ENCODE measurements around the gene PLCB1. TPM values are rescaled to one million over a fixed set of nuclear protein-coding genes. Genes with fewer than 3 reads are reported as not detected.

Gene PLCB1
- total and polyA plus RNA-seq, 2 donors (not counting 3 experiments of a cell fraction or from before 2014, with no cell fraction given), result 10.2 to 53.4 TPM

GRCh38 chr20:8094850-8095249 lies 37.2 kb upstream of the PLCB1 start:
- FAIRE-seq, result peak; percentile 69
- Histone ChIP-seq H3K27me3 (ENCODE audit: control insufficient read depth in 2 of 2, insufficient read depth in 2 of 2, low read length in 2 of 2) (no peaks in the 10 kb centered on the region), H3K9me3 (replicated peaks; ENCODE audit: control insufficient read depth, insufficient read depth, low read length) (no peaks in the 10 kb centered on the region), H3K36me3 (ENCODE audit: control insufficient read depth in 2 of 2, extremely low read depth in 1 of 2, insufficient read depth in 2 of 2, low read length in 2 of 2) (no peaks in the 10 kb centered on the region), H3K4me1 (ENCODE audit: control insufficient read depth, extremely low read depth, insufficient read depth, low read length) (peaks cover 25% of the 10 kb centered on the region), H2AFZ (ENCODE audit: low read depth, low read length) (no peak overlapping the region), H3K9ac (replicated peaks; ENCODE audit: extremely low read depth, insufficient read depth, low read length) (peak overlapping the region; percentile 72), H4K20me1 (replicated peaks; ENCODE audit: control insufficient read depth, extremely low read depth, insufficient read depth, low read length) (no peaks in the 10 kb centered on the region), H3K79me2 (ENCODE audit: control insufficient read depth, insufficient read depth, low read length) (no peaks in the 10 kb centered on the region), H3K9me1 (replicated peaks; ENCODE audit: control insufficient read depth, extremely low read depth, insufficient read depth, low read length) (no peaks in the 10 kb centered on the region), H3K27ac (ENCODE audit: insufficient read depth, low read depth, low read length) (peak overlapping the region; percentile 94), H3K4me2 (ENCODE audit: insufficient read depth, low read length) (peak overlapping the region; percentile 53), H3K4me3 (replicated peaks in 1 of 3; ENCODE audit: insufficient read depth in 1 of 3, low read depth in 1 of 3, low read length in 3 of 3) (no peak overlapping the region)
- ChIA-PET CTCF (interaction anchor here (1.0 to 3.2 kb wide), 6 partner anchors 12 to 626 kb away, joined by 3 to 11 read pairs (median 4); no protein-coding TSS in a partner anchor), POLR2A (interaction anchor here (0.5 kb wide), 1 partner anchor 158 kb away, joined by 3 read pairs; no protein-coding TSS in a partner anchor)
- peak; percentile 97 for DNase-seq (ENCODE audit: low read depth, low spot score)
- BruUV-seq (replicated peaks), result no TSS peak
- TF ChIP-seq JUN (IDR thresholded peaks at IDR 0.05; ENCODE audit: borderline replicate concordance, insufficient read depth, insufficient read length, low read depth) (peak; percentile 96), POLR2A (IDR thresholded peaks at IDR 0.05; ENCODE audit: low read depth, low read length) (no peak), GATA2 (IDR thresholded peaks at IDR 0.05; ENCODE audit: insufficient read depth, insufficient read length, low read depth, low read length) (peak; percentile 24), EZH2 (IDR thresholded peaks at IDR 0.05; ENCODE audit: borderline replicate concordance, low read depth, low read length, severe bottlenecking) (no peak), POLR2AphosphoS5 (IDR thresholded peaks at IDR 0.05; ENCODE audit: insufficient read depth, low read depth, low read length) (peak; percentile 35), FOS (IDR thresholded peaks at IDR 0.05; ENCODE audit: borderline replicate concordance, insufficient read depth, low read length) (peak; percentile 72), MYC (IDR thresholded peaks at IDR 0.05; ENCODE audit: low read depth, low read length) (no peak)
- TF ChIP-seq, protein P1, sequence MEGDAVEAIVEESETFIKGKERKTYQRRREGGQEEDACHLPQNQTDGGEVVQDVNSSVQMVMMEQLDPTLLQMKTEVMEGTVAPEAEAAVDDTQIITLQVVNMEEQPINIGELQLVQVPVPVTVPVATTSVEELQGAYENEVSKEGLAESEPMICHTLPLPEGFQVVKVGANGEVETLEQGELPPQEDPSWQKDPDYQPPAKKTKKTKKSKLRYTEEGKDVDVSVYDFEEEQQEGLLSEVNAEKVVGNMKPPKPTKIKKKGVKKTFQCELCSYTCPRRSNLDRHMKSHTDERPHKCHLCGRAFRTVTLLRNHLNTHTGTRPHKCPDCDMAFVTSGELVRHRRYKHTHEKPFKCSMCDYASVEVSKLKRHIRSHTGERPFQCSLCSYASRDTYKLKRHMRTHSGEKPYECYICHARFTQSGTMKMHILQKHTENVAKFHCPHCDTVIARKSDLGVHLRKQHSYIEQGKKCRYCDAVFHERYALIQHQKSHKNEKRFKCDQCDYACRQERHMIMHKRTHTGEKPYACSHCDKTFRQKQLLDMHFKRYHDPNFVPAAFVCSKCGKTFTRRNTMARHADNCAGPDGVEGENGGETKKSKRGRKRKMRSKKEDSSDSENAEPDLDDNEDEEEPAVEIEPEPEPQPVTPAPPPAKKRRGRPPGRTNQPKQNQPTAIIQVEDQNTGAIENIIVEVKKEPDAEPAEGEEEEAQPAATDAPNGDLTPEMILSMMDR (IDR thresholded peaks at IDR 0.05; ENCODE audit: extremely low read depth in 1 of 2, insufficient read depth in 1 of 2, low read depth in 1 of 2, low read length in 2 of 2), result no peak
- TF ChIP-seq, protein P2, sequence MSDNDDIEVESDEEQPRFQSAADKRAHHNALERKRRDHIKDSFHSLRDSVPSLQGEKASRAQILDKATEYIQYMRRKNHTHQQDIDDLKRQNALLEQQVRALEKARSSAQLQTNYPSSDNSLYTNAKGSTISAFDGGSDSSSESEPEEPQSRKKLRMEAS (IDR thresholded peaks at IDR 0.05; ENCODE audit: insufficient read depth, insufficient read length), result no peak
- intact Hi-C loops (cut with micrococcal nuclease), result loop anchor here (1.0 to 2.0 kb wide), 4 partner anchors 36 to 76 kb away; partner anchors contain the start of gene TMX4
- dilution Hi-C loops (cut with MboI; ENCODE audit: extremely low pct_ligation_motif_present, low sequenced_read_pairs), result no loop called here
